Measurements from ENCODE around the gene TECR. TPM values are rescaled to one million over a fixed set of nuclear protein-coding genes. Genes with fewer than 3 reads are reported as not detected.
"Not testable (repeated sequence)": the region's sequence is repeated elsewhere in the genome, so short reads cannot be mapped to it uniquely, and the experiment has no call there.

TECR gene
- polyA plus RNA-seq, 4 donors: 64.8 to 153 (median 142) TPM

DNA sequence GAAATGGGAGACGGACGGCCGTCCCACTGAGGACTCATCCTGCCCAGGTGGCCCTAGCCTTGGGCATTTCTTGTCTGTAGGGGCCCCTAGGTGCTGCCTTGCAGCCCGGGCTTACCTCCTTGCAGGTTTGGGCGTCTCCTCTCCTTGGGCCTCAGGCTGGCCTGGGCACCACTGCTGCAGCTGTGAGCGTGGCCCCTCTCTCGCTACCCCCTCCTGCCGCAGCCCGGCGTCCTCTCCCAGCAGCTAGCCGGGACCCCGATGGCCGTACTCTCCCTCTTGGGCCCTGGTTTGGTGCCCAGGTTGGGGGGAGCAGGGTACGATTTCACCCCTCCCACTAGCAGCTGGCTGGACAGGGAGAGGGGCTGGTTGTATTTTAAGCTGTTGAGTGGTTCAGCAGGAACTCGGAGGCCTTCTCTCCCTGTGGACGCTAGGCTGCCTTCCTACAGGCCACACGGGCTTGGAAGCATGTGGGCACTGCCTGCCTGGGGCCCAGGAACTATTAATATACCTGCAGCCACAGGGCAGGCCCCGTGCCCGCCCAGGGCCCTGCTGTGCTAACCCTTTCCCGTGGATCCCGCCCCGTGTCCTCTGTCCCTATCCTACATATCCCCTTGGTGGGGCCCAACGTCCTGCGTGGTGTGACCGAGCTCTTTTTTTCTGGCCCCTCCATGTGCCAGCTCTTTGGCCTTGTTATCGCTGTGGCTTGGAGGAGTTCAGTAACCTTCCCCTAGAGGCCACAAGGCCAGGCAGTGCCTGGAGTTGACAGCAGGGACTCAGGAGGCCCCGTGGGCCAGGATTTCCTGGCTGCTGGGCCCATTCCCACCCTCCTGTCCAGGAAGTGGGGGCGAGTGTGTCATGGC is 30.8 kb downstream of the TECR start:
- no peak for DNase-seq (ENCODE audit: low read depth in 4 of 4, low spot score in 3 of 4)

DNA sequence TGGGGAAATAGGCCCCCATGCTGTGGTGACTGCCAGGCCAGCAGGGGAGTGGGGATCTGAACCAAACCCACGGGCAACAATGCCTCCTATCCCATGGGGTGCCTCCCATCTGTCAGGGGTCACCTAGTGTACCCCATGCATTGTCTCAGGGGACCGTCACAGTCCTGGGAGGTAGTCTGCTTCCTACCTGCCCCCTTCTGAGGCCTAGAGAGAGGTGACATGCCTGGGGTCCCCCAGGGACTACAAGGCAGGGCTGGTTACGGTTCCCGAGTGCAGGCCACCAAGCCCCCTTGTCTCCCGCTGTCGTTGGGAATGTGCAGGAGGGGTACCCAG is 31.3 kb downstream of the TECR start:
- DNase-seq (ENCODE audit: low read depth in 4 of 4, low spot score in 3 of 4): no peak

DNA sequence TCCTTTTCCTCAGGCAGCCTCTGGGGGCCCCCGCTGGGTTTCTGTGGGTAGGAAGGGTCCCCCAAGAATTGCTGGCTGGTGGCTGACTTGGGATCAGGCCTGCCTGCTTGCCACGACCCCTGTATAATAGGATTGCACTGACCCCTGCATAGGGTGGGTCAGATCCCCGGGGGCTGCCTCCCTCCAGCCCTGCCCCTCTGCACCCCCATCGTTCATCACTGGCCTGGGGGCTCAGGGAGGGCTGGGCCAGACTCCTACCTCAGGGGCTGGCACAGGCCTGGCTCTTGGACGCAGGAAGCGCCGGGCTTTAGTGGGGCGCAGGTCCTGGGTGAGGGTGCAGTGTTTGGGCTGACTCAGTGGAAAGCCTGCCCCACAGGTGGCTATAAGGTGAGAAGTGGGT is 31.9 kb downstream of the TECR start:
- no peak for DNase-seq (ENCODE audit: low read depth in 4 of 4, low spot score in 3 of 4)

DNA sequence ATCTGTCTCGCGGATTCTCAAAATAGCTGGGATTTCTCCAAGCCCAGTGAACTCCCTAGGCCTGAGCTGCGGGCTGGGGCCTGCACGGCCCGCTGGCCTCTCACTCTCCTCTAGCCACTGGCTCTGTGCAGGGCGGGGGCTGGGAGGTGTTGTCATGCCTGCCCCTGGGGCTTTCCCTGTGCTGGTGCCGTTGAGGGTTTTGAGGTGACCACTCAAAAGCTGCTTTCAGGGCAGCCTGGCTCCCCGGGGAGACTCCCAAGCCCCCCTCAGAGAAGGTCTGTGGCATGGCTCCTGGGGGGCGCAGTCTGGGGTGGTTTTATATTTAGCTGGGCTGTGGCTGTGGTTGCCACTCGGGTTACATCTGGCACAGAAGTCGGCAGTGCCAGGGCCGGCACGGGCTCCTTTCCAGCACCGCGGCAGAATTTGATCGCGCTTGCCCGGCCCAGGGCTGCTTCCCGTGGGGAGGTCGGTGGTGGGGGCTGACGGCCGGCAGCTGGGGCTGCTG is 32.5 kb downstream of the TECR start:
- DNase-seq (ENCODE audit: low read depth in 4 of 4, low spot score in 3 of 4): no peak

DNA sequence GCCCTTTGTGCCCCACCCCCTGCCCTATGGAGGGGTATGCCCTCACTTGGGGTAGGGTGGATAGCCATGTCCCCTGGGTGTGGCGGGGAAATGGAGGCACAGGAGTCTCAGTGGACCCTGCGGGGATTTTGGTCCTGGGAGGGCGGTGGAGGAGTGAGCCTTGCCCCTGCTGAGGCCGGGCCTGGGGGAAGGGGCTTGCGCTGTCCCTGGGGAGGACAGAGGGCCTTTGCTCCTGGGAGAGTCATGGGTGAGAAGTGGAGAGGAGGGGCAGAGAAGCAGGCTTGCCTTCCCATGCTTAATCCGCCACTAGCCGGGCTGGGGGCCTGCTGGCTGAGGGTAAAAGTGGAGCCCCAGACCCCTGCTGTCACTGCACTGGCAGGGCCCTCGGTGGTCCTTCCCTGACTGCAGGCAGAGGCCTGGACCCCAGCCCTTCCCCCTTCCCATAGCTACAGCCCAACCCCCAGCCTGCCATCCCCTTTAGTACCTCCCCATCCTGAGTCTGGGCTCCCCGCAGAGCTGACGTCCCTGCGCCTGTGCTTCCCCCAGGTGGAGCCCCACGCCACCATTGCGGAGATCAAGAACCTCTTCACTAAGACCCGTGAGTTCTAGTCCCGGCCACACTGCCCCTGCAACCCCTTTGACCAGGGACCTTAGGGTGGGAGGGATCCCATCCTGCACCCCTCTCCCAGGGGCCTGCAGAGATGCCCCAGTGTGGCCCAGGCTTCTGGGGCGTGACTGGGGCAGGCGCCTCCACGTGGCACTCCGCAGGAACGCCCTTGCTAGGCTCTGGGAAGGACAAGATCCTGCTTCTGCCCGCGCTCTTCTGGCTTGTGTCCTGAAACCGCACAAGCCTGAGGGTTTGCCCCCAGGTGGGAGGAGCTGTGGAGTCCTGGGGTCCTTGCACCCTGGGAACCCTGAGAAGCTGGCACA is 33.5 kb downstream of the TECR start:
- no peak for DNase-seq (ENCODE audit: low read depth in 4 of 4, low spot score in 3 of 4)

DNA sequence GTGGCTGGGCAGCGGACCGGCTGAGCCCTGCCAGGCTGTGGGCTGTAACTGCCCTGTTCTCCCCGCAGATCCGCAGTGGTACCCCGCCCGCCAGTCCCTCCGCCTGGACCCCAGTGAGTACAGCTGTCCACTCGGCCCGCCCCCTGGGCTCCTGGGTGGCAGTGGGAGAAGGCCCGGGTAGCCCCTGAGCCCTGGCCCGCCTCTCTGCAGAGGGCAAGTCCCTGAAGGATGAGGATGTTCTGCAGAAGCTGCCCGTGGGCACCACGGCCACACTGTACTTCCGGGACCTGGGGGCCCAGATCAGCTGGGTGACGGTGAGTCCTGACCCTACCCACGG is 34.2 kb downstream of the TECR start:
- no peak for DNase-seq (ENCODE audit: low read depth in 4 of 4, low spot score in 3 of 4)

DNA sequence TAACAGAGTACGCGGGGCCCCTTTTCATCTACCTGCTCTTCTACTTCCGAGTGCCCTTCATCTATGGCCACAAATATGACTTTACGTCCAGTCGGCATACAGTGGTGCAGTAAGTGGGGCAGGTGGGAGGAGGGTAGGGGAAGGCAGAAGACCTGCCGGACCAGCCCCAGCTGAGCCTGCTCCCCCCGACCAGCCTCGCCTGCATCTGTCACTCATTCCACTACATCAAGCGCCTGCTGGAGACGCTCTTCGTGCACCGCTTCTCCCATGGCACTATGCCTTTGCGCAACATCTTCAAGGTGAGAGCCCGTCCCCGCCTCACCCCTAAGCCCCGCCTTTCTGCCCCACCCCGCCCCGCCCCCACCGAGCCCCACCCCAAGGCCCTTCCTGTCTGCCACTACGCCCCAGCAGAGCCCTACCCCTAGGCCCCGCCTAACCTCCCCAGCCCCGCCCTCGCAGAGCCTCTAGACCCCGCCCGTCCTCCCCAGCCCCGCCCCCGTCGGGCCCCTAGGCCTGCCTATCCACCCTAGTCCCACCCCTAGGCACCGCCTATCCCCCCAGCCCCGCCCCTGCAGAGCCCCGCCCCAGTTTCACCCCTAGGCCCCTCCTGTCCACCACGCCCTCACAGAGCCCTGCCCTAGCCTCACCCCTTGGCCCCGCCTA is 34.7 kb downstream of the TECR start:
- DNase-seq (ENCODE audit: low read depth in 4 of 4, low spot score in 3 of 4): no peak

DNA sequence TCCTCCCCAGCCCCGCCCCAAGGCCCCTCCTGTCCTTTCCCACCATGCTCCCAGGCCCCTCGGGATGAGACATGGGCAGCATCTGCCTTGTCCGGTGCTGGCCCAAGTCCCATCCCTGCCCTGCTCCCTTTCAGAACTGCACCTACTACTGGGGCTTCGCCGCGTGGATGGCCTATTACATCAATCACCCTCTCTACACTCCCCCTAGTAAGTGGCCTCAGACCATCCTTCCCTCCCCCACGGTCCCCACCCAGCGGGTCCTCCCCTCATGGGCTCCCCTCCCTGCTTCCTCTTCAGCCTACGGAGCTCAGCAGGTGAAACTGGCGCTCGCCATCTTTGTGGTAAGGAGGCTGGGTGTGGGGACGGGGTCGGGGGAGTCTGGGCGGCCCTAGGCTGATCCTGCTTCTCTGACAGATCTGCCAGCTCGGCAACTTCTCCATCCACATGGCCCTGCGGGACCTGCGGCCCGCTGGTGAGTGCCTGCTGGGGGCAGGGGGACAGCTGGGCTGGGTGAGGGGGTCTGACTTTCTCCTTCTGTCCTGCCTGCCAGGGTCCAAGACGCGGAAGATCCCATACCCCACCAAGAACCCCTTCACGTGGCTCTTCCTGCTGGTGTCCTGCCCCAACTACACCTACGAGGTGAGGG is 35.4 kb downstream of the TECR start:
- not testable (repeated sequence) for DNase-seq (ENCODE audit: low read depth in 4 of 4, low spot score in 3 of 4)

DNA sequence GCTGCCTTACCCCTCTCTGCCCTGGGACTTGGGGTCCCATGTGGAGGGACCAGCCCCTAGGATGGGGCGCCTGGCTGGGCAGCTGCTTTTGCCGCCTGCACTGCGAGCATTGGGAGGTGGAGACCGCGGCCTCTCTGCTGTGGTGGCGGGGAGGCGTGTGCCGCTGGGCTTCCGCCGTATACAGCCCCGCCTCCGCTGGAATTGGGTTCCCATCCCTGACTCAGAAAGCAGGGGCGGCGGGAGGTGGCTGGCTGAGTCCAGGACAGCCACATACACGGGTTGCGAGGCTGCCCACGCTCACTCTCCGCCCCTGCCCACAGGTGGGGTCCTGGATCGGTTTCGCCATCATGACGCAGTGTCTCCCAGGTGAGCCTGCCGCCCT is 35.9 kb downstream of the TECR start:
- DNase-seq (ENCODE audit: low read depth in 4 of 4, low spot score in 3 of 4): no peak

DNA sequence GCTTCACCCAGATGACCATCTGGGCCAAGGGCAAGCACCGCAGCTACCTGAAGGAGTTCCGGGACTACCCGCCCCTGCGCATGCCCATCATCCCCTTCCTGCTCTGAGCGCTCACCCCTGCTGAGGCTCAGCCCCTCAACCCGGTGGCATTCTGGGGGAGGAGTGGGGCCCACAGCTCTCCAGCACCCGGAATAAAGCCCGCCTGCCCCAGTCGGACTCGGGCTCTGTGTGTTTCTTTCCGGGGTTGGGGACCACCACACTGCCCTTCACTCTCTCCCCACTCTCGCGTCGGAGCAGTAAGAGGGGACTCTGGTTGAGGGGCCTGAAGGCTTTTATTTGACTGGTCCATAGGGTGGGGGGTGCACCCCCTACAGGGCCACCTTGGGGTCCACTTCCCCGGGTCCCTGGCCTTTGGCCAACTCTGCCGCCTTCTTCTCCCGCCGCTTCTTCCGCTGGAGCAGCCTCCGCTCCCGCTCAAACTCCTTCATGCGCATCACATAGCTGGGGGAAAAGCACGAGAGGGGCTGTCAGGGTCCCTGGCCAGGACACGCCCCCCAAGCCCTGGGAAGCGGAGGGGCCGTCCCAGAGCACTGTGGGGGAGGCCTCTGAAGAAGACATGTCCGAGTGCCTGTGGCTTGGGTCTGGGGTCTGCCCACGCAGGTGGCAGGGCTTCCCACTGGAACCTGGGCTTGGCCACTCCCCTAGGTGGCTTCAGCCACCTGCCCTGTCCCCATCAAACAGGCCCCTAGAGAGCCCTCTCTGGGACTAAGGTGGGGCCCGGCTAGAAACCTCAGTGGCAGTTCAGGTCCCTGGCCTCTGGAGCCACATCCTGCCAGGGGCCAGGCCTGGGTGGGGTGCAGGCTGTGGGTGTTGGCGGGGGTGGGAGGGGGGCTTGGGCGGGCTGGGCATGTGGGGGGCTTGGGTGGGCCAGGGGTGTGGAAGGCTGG is 36.6 kb downstream of the TECR start:
- no peak for DNase-seq (ENCODE audit: low read depth in 4 of 4, low spot score in 3 of 4)

DNA sequence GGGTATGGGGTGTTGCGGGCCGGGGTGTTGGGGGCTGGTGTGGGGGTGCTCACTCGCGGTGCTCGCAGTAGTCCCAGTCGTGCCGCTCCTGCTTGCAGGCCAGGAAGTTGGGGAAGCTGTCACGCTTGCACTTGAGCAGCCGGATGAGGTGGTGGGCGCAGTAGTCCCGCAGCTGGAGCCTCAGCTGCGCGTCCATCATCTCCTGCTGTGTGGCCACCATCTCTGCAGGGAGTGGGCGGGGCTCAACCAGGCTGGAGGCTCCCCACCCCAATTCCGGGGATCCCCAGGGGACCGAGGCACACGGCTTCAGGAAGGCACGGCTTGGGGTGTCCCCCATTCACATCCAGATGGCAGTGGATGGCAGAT is 37.3 kb downstream of the TECR start:
- DNase-seq (ENCODE audit: low read depth in 4 of 4, low spot score in 3 of 4): no peak

DNA sequence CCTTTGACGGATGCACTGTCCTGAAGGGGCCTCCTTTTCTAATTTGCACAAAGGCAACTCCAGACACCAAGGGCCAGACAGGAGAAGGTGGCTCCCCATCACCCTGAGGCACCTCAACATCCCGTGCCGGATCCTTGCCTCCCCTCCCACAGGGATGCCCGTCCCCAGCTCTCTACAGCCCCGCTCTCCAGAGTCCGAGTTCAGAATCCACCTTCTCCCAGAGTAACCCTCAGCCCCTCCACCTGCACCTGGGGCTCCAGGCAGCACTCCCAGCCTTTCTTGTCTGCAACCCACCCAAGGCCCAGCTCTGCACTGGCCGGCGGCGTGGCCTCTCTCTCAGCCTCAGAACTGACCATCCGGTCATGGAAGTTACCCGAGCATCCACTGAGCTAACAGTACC is 37.7 kb downstream of the TECR start:
- DNase-seq (ENCODE audit: low read depth in 4 of 4, low spot score in 3 of 4): no peak

DNA sequence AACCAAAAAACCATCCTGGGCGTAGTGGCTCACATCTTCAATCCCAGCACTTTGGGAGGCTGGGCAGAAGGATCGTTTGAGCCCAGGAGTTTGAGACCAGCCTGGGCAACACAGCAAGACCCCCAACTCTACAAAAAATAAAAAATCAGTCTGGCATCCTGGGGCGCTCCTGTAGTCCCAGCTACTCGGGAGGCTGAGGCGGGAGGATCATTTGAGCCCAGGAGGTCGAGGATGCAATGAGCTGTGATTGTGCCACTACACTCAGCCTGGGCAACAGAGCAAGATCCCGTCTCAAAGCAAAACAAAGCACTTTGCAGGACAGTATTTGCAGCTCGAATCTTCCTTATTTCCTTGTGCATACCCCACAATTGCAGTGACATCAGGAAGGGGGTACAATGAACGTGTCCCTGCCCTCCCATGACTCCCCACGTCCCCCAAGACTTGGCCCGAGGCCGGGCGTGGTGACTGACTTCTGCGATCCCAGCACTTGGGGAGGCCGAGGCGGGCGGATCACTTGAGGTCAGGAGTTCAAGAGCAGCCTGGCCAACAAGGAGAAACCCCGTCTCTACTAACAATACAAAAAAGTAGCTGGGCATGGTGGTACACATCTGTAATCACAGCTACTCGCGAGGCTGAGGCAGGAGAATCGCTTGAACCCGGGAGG is 41.6 kb downstream of the TECR start:
- no peak for DNase-seq (ENCODE audit: low read depth in 4 of 4, low spot score in 3 of 4)

DNA sequence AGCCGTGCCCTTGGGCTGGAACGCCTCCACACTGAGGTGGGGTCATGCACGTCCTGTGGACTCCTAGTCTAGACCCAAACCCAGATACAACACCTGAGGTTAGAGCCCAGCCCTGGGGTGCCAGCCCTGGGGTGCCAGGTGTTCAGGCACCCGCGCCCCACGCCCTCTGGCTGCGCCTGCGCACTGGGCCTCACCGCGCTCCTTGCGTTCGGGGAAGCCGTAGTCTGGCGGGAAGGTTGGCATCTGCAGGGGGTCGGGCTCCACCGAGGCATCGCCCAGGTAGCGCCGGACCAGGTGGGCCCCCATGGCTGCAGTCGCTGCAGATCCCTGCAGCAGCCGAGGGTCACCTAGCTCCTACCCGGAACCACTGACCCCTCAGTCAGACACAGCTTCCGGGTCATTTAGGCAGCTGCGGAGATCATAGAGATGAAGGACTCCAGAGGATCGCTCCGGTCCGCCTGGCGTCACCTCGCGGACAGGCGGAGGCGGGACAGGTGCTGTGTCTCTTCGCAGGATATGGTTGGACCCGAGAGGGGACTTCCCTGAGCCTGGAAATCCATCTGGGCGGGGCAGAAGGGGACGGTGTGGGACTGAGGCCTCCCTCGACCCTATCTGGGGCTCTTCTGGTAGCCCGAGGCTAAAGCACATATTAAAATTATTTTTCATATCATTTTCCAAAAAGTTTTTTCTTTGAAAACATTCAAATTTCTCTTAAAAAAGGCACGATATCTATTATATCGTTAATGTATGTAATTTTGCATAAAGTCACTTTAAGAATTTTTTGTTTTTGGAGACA is 42.5 kb downstream of the TECR start, which contains the start of gene NDUFB7:
Gene NDUFB7, minus strand, starts transcription at position 372 of the 796 bp plus-strand sequence. Its CDS starts 66 bp downstream, at position 306.
- DNase-seq (ENCODE audit: low read depth in 4 of 4, low spot score in 3 of 4): peak; percentile 70 to 84 (median 78)

DNA sequence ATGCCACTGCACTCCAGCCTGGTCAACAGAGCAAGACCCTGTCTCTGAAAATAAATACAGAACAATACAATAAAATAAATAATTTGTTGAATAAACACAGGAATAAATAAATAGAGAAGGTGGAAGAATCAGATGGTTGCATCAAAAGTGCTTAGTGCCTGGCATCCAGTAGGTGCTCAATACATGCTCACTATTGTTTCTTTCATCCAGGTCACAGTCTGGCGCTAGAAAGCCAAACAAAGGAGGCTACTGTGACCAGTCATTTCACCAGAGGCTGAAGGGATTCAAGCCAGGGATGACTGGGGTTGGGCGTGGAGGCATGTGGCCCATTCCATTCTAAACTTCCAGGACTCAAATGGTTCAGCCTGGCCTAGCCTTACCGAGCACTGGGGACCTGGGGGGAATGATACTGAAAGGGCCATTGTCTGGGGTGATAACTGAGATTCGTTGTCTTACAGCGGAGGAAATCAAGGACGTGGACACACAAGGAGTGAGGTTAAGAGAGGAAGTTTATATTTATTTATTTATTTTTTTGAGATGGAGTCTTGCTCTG is 46.1 kb downstream of the TECR start:
- no peak for DNase-seq (ENCODE audit: low read depth in 4 of 4, low spot score in 3 of 4)

DNA sequence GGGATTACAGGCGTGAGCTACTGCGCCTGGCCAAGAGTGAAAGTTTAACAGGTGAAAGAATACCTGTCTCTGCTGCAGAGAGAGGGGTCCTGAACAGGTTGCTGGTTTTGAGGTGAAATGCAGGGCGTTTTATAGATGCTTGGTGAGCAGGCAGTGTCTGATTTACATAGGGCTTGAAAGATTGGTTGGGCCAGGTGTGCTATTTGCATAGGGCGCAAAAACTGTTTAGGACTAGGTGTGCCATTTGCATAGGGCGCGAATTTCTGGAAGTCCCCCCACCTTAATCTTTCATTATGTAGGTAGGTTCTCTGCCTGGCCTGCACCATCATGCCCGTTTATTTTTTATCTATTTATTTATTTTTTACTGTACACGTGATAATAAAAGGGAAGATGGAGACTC is 47.0 kb downstream of the TECR start:
- DNase-seq (ENCODE audit: low read depth in 4 of 4, low spot score in 3 of 4): no peak

DNA sequence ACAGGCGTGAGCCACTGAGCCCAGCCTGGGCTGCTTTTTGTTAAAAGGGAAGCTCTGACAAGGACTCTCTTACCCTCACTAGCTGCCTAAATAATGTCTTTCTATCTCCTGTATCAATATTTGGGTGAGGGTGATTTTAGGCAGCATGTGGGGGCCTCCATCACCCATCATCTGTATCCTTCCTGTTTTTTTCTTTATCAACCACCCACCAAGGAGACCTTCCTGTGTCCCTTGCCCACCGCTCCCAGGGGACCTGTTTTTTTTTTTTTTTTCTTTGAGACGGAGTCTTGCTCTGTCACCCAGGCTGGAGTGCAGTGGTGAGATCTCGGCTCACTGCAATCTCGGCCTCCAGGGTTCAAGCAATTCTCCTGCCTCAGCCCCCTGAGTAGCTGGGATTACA is 47.9 kb downstream of the TECR start:
- DNase-seq (ENCODE audit: low read depth in 4 of 4, low spot score in 3 of 4): no peak

DNA sequence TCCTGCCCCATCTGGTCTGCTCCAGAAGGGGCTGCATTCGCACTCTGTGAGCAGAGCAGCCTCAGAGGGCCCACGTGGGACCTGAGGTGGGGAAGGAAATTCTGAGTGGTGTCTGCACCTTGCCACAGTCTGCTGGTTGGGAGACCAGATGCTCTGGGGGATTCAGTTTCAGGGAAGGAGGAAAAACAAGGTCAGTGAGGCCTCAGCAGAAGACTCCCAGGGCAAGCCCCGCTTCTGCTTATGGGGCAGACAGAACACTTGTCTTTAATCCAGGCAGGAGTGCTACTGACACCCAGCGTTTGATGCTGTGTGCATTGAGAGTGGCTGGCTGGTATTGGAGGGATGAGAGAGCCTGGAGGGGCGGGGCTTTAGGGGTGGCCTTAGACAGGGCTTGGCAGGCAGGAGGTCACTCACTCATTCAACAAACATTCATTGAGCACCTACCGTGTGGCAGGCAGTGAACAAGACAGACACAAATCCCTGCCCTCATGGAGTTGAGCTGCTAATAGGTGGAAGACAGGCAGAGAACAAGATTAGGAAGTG is 48.6 kb downstream of the TECR start:
- DNase-seq (ENCODE audit: low read depth in 4 of 4, low spot score in 3 of 4): no peak

Data from left renal pelvis (tissue), 4 donors.